ENCODE measurements around the gene FKTN. TPM values are rescaled to one million over a fixed set of nuclear protein-coding genes. Genes with fewer than 3 reads are reported as not detected.

The FKTN gene
- total and polyA plus RNA-seq, 2 donors (not counting 1 experiment from before 2014, with no cell fraction given) = 5.3 to 16.2 TPM

DNA sequence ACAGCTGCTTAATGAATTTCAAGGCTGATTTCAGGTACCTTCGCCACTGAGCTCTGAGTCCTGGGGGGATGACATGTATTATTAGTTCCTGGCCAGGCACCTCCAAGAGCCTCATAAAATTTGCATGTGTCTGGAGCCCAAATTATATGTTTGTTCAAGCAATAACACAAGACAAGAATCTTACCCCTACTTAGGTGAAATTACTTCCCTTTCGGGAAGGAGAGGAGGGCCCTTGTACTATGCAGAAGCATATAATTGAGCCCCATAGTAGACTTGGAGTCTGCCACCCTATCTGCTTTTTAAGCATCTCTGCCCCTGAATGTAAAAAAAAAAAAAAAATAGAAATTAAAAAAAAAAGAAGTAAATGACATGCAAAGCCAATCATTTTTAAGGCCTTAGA is 123.4 kb downstream of the FKTN start:
- H3K4me3 ChIP-seq (ENCODE audit: control extremely low read depth in 1 of 5, extremely low read depth in 1 of 5, insufficient read depth in 1 of 5, low read depth in 2 of 5, low read length in 4 of 5) = no peak overlapping the region
- TF ChIP-seq EZH2 (IDR thresholded peaks at IDR 0.05; ENCODE audit: borderline replicate concordance, insufficient read depth, low read depth, low read length, poor library complexity, severe bottlenecking) = no peak
- TF ChIP-seq, protein P1, sequence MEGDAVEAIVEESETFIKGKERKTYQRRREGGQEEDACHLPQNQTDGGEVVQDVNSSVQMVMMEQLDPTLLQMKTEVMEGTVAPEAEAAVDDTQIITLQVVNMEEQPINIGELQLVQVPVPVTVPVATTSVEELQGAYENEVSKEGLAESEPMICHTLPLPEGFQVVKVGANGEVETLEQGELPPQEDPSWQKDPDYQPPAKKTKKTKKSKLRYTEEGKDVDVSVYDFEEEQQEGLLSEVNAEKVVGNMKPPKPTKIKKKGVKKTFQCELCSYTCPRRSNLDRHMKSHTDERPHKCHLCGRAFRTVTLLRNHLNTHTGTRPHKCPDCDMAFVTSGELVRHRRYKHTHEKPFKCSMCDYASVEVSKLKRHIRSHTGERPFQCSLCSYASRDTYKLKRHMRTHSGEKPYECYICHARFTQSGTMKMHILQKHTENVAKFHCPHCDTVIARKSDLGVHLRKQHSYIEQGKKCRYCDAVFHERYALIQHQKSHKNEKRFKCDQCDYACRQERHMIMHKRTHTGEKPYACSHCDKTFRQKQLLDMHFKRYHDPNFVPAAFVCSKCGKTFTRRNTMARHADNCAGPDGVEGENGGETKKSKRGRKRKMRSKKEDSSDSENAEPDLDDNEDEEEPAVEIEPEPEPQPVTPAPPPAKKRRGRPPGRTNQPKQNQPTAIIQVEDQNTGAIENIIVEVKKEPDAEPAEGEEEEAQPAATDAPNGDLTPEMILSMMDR (IDR thresholded peaks at IDR 0.05) = no peak

DNA sequence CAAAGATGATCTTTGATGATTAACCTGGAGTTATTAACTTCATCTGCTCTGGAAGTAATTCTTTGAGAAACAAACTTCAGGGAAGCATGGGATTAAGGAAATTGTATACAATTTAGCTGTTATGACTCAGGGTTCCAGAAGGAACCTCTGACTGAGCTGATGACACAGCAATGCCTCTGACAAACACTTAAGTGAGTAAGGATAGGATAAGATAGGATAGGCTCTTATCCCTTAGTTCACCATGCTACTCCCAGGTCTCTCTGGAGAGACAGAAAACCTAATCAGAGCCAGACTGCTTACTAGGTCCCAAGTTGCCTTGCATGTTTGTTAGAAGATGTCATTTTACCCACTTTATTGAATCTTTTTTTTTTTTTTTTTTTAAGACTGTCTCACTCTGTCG is 123.8 kb downstream of the FKTN start:
- ATAC-seq (ENCODE audit: low read depth) (no peak), DNase-seq (no peak)
- POLR2A ChIA-PET = no interaction called here
- H3K27ac ChIP-seq (ENCODE audit: low read length in 2 of 2) = no peak overlapping the region
- TF ChIP-seq, protein P1 (IDR thresholded peaks at IDR 0.05) = no peak
- TF ChIP-seq EZH2 (IDR thresholded peaks at IDR 0.05; ENCODE audit: borderline replicate concordance, insufficient read depth, low read depth, low read length, poor library complexity, severe bottlenecking) = no peak
- H3K9me3 Mint-ChIP-seq (ENCODE audit: insufficient read depth) = no peaks in the 10 kb centered on the region
- H3K27me3 Mint-ChIP-seq = peaks cover 4% of the 10 kb centered on the region
- no peaks in the 10 kb centered on the region for H3K4me1 Mint-ChIP-seq
- no peak overlapping the region for H3K4me2 ChIP-seq (replicated peaks; ENCODE audit: low read depth, low read length, poor library complexity, severe bottlenecking)
- CTCF ChIA-PET = interaction anchor here (0.7 to 0.9 kb wide), 3 partner anchors 9 to 48 kb away, joined by 3 to 4 read pairs (median 3); no protein-coding TSS in a partner anchor
- WGBS (ENCODE audit: insufficient coverage) = 80% methylated on average over 1 of the region's 1 CpG
- H3K36me3 ChIP-seq (replicated peaks in 1 of 2; ENCODE audit: control extremely low read depth in 1 of 2, control insufficient read depth in 1 of 2, extremely low read depth in 1 of 2, insufficient read depth in 2 of 2, low read length in 1 of 2) = no peaks in the 10 kb centered on the region
- no peak overlapping the region for H2AFZ ChIP-seq (ENCODE audit: insufficient read depth, low read depth, low read length, poor library complexity, severe bottlenecking)
- no peak overlapping the region for H3K9ac ChIP-seq (ENCODE audit: low read length)
- H3K4me1 ChIP-seq (ENCODE audit: control insufficient read depth in 2 of 2, insufficient read depth in 2 of 2, low read length in 2 of 2) = no peaks in the 10 kb centered on the region
- H3K9me3 ChIP-seq (ENCODE audit: control extremely low read depth in 1 of 3, control insufficient read depth in 2 of 3, insufficient read depth in 1 of 3, low read length in 2 of 3) = no peaks in the 10 kb centered on the region
- no peaks in the 10 kb centered on the region for H4K20me1 ChIP-seq (ENCODE audit: control insufficient read depth, insufficient read depth, low read length, poor library complexity, severe bottlenecking)
- intact Hi-C loops (cut with micrococcal nuclease) = no loop called here
- no peak overlapping the region for H3K27ac Mint-ChIP-seq
- no peak overlapping the region for H3K4me3 Mint-ChIP-seq
- H3K79me2 ChIP-seq (ENCODE audit: control insufficient read depth, insufficient read depth, low read length) = no peaks in the 10 kb centered on the region
- no peaks in the 10 kb centered on the region for H3K27me3 ChIP-seq (replicated peaks in 1 of 4; ENCODE audit: control extremely low read depth in 1 of 4, control insufficient read depth in 3 of 4, insufficient read depth in 4 of 4, low read length in 3 of 4)
- H3K4me3 ChIP-seq (ENCODE audit: control extremely low read depth in 1 of 5, extremely low read depth in 1 of 5, insufficient read depth in 1 of 5, low read depth in 2 of 5, low read length in 4 of 5) = no peak overlapping the region

More for the DNA sequence above, 123.4 kb downstream of the FKTN start:
- Histone ChIP-seq H4K20me1 (ENCODE audit: control insufficient read depth, insufficient read depth, low read length, poor library complexity, severe bottlenecking) (no peaks in the 10 kb centered on the region), H3K4me1 (ENCODE audit: control insufficient read depth in 2 of 2, insufficient read depth in 2 of 2, low read length in 2 of 2) (no peaks in the 10 kb centered on the region), H3K9ac (ENCODE audit: low read length) (no peak overlapping the region), H3K9me3 (ENCODE audit: control extremely low read depth in 1 of 3, control insufficient read depth in 2 of 3, insufficient read depth in 1 of 3, low read length in 2 of 3) (no peaks in the 10 kb centered on the region), H2AFZ (ENCODE audit: insufficient read depth, low read depth, low read length, poor library complexity, severe bottlenecking) (no peak overlapping the region), H3K27ac (ENCODE audit: low read length in 2 of 2) (no peak overlapping the region), H3K27me3 (replicated peaks in 1 of 4; ENCODE audit: control extremely low read depth in 1 of 4, control insufficient read depth in 3 of 4, insufficient read depth in 4 of 4, low read length in 3 of 4) (no peaks in the 10 kb centered on the region), H3K79me2 (ENCODE audit: control insufficient read depth, insufficient read depth, low read length) (no peaks in the 10 kb centered on the region), H3K36me3 (replicated peaks in 1 of 2; ENCODE audit: control extremely low read depth in 1 of 2, control insufficient read depth in 1 of 2, extremely low read depth in 1 of 2, insufficient read depth in 2 of 2, low read length in 1 of 2) (no peaks in the 10 kb centered on the region), H3K4me2 (replicated peaks; ENCODE audit: low read depth, low read length, poor library complexity, severe bottlenecking) (no peak overlapping the region)
- Mint-ChIP-seq H3K27ac (no peak overlapping the region), H3K27me3 (peaks cover 4% of the 10 kb centered on the region), H3K4me1 (no peaks in the 10 kb centered on the region), H3K4me3 (no peak overlapping the region), H3K9me3 (ENCODE audit: insufficient read depth) (no peaks in the 10 kb centered on the region)
- ChIA-PET CTCF (interaction anchor here (0.7 kb wide), 2 partner anchors 9 to 47 kb away, joined by 3 read pairs; no protein-coding TSS in a partner anchor), POLR2A (interaction anchor here (0.9 kb wide), 1 partner anchor 25 kb away, joined by 3 read pairs; no protein-coding TSS in a partner anchor)
- WGBS (ENCODE audit: insufficient coverage) = no CpG with 5 or more reads among the region's 2 CpGs
- intact Hi-C loops (cut with micrococcal nuclease) = no loop called here
- no peak for ATAC-seq (ENCODE audit: low read depth)
- no peak for DNase-seq
